Hepatocyte (in vitro differentiated cells): Measurements from ENCODE around the gene DHRS3. TPM values are rescaled to one million over a fixed set of nuclear protein-coding genes. Genes with fewer than 3 reads are reported as not detected.

ENCODE experiments used
- DNase-seq: peaks from one replicate; pipeline ENCODE4 v3.0.0-alpha.2; 2016; ENCODE audit warnings: low spot score
- H2AFZ ChIP-seq: fragments of 200-600 bp; sonication (generic); 2 replicates; pipeline ENCODE4 v1.6.0; 2016; ENCODE audit warnings: antibody characterized with exemption, mild to moderate bottlenecking
- H3K27ac ChIP-seq: fragments of 200-600 bp; sonication (generic); 2 replicates; pipeline ENCODE4 v1.5.1; 2016; ENCODE audit warnings: mild to moderate bottlenecking
- H3K27me3 ChIP-seq: fragments of 200-600 bp; sonication (generic); 2 replicates; pipeline ENCODE4 v1.6.1; 2016
- H3K36me3 ChIP-seq: fragments of 200-600 bp; sonication (generic); replicated peaks from 2 replicates; pipeline ENCODE4 v1.5.1; 2016; ENCODE audit warnings: low read depth; ENCODE audit not compliant: insufficient read depth
- H3K4me1 ChIP-seq: fragments of 200-600 bp; sonication (generic); 2 replicates; pipeline ENCODE4 v1.5.1; 2016; ENCODE audit warnings: mild to moderate bottlenecking, moderate library complexity; ENCODE audit not compliant: insufficient read depth
- H3K4me2 ChIP-seq: fragments of 200-600 bp; sonication (generic); 2 replicates; pipeline ENCODE4 v1.6.0; 2016
- H3K4me3 ChIP-seq: fragments of 200-600 bp; sonication (generic); 2 replicates; pipeline ENCODE4 v1.5.1; 2016; ENCODE audit warnings: mild to moderate bottlenecking
- H3K79me2 ChIP-seq: fragments of 200-600 bp; sonication (generic); 2 replicates; pipeline ENCODE4 v1.6.0; 2017; ENCODE audit warnings: mild to moderate bottlenecking
- H3K9me2 ChIP-seq: fragments of 200-600 bp; sonication (generic); replicated peaks from 2 replicates; pipeline ENCODE4 v1.6.0; 2017; ENCODE audit warnings: mild to moderate bottlenecking; ENCODE audit not compliant: insufficient read depth
- H3K9me3 ChIP-seq: fragments of 200-600 bp; sonication (generic); 2 replicates; pipeline ENCODE4 v1.5.1; 2016; ENCODE audit warnings: low read depth, mild to moderate bottlenecking
- H4K20me1 ChIP-seq: fragments of 200-600 bp; sonication (generic); 2 replicates; pipeline ENCODE4 v1.6.0; 2016; ENCODE audit warnings: mild to moderate bottlenecking; ENCODE audit not compliant: insufficient read depth, poor library complexity, severe bottlenecking
- EZH2 ChIP-seq: fragments of 200-600 bp; sonication (generic); IDR thresholded peaks from 2 replicates; pipeline ENCODE4 v1.6.1; 2016; ENCODE audit warnings: antibody characterized with exemption, mild to moderate bottlenecking, borderline replicate concordance
- EZH2phosphoT487 ChIP-seq: fragments of 200-600 bp; sonication (generic); IDR thresholded peaks from one replicate; pipeline ENCODE4 v1.6.1; 2018; ENCODE audit warnings: antibody characterized with exemption, mild to moderate bottlenecking, low read depth, moderate library complexity; ENCODE audit not compliant: unreplicated experiment, severe bottlenecking
- WGBS: methylation state at CpG from one replicate; pipeline ENCODE4 v1.1.6; 2016; ENCODE audit warnings: low lambda C conversion rate; ENCODE audit errors: missing lambda C conversion rate; 5-methylcytosine and 5-hydroxymethylcytosine counted together
- polyA plus RNA-seq: library from polyadenylated mRNA; unstranded; fragments of >200 nt; fragmentation: Nextera tagmentation; extraction: Ambion mirVana; gene quantifications from 2 replicates; pipeline ENCODE4 v1.2.1, GENCODE V29; 2016
- total RNA-seq: library from RNA; depleted of rRNA; stranded (reverse); fragments of >200 nt; gene quantifications from 2 replicates; pipeline ENCODE4 v1.2.3, GENCODE V29; 2014
- TF ChIP-seq, protein P1 (sequence below): fragments of 200-600 bp; sonication (generic); IDR thresholded peaks from 2 replicates; pipeline ENCODE4 v1.5.1; 2016; ENCODE audit warnings: antibody characterized with exemption, mild to moderate bottlenecking; ENCODE audit not compliant: poor library complexity

DHRS3 gene
- total and polyA plus RNA-seq, 2 experiments from 2014 or later, result 75.9 to 103 TPM

DNA sequence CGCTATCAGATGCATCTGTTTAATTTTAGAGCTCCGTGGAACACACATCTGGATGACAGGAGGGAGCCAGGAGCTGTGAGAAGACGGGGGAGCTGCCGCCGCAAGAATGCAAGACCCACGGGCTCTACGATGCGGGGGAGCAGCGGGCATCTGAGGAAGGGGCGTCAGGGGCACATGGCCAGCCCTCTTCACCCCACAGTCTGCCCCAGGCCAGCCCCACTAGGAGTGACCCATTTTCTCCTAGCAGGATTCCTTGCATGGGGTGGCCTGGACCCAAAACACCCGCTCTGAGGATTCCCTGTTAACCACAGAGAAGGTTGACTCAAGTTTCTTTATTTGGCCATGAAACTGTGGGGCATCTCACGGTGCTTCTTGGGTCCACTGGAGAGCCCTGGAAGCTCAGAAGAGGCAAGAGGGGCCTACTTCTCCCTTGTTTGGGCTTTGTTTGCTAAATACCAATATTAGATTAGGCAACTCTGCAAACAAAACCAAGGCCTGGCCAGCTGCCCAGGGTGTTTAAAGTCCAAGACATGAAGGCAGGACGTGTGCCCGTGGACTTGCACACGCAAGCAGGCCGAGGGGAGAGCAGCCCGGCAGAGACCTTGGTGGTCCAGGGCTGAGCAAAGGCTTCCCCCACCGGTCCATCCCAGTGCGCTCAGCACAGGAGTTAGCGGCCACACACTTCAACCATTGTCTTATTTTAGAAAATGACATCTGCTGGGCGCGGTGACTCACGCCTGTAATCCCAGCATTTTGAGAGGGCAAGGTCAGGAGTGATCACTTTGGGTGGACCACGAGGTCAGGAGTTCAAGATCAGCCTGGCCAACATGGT lies 89.8 kb downstream of the DHRS3 start:
- peak; percentile 84 for DNase-seq

DNA sequence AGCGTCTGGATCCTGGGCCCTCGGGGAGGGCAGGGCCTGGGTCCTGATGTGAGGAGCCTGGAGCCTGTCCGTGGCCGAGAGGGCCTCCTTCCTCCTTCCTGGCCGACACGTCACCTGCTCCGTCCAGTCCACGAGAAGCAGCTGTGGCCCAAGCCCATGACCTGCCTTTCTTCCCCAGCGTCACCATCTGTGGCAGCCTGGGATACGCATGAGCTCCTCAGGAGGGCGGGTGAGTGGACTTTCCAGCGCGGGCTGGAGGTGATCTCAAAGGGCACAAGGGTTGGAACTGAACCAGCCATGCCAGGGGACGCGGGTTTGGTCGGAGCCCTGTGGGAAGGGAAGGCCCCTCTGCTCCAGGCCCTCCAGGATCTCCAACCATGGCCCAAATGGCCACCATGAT lies 90.4 kb downstream of the DHRS3 start:
- peak overlapping the region; percentile 81 for H3K27ac ChIP-seq

More for the DNA sequence above, 89.8 kb downstream of the DHRS3 start:
- no peak overlapping the region for H2AFZ ChIP-seq
- peaks cover 31% of the 10 kb centered on the region for H3K4me1 ChIP-seq
- peak overlapping the region; percentile 81 for H3K27ac ChIP-seq
- TF ChIP-seq, protein P1, sequence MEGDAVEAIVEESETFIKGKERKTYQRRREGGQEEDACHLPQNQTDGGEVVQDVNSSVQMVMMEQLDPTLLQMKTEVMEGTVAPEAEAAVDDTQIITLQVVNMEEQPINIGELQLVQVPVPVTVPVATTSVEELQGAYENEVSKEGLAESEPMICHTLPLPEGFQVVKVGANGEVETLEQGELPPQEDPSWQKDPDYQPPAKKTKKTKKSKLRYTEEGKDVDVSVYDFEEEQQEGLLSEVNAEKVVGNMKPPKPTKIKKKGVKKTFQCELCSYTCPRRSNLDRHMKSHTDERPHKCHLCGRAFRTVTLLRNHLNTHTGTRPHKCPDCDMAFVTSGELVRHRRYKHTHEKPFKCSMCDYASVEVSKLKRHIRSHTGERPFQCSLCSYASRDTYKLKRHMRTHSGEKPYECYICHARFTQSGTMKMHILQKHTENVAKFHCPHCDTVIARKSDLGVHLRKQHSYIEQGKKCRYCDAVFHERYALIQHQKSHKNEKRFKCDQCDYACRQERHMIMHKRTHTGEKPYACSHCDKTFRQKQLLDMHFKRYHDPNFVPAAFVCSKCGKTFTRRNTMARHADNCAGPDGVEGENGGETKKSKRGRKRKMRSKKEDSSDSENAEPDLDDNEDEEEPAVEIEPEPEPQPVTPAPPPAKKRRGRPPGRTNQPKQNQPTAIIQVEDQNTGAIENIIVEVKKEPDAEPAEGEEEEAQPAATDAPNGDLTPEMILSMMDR, result no peak
- TF ChIP-seq EZH2phosphoT487, result no peak
- TF ChIP-seq EZH2, result no peak
- peak overlapping the region; percentile 49 for H3K4me2 ChIP-seq
- H3K79me2 ChIP-seq, result no peaks in the 10 kb centered on the region
- H3K36me3 ChIP-seq, result no peaks in the 10 kb centered on the region
- H3K9me2 ChIP-seq, result no peaks in the 10 kb centered on the region
- WGBS, result 69% methylated on average over 24 of the region's 24 CpGs
- H3K27me3 ChIP-seq, result no peaks in the 10 kb centered on the region
- no peaks in the 10 kb centered on the region for H4K20me1 ChIP-seq
- H3K9me3 ChIP-seq, result no peaks in the 10 kb centered on the region
- no peak overlapping the region for H3K4me3 ChIP-seq

DNA sequence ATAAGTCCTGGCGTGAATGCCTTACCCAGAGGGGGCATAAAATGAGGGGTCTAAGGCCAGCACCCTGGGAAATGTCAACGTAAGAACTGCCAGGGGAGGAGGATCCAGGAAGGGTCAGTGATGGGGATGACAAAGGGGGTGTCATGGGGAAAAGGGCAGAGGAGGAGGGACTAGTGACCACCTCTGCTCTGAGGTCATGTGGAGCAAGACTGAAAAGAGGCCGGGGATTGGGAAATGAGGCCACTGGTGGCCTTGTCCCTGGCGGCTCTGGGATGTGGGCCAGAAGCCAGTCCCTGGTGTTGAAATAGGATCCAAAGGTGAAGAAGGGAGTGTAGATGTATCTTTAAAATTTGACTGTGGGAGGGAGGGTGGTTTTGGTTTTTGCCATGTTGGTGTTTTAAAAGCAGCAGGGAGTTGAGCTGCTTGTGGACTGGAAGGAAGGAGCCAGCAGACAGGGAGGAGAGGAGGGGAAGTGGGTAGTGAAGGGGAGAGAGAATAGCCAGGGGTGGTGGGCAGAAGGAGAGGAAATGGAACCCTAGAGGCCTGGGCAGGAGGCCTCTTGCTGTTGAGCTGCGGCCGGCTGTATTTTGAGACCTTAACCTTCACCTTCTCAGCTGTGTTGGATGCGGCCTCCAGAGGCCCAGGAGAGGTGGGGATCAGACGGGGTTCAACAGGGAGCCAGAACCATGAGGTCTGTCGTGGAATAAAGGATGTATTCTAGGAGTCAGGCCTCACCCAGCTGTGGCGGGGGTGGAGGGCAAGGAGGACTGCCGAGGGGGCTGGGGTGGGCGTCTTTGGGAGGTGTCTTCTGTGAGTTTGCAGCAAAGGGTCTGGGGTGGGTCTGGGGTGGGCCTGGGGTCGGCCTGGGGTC lies 92.5 kb downstream of the DHRS3 start:
- WGBS, result 79% methylated on average over 13 of the region's 13 CpGs
- TF ChIP-seq EZH2phosphoT487, result no peak
- TF ChIP-seq, protein P1, result no peak
- TF ChIP-seq EZH2, result no peak
- DNase-seq, result peak; percentile 57

More for the DNA sequence above, 90.4 kb downstream of the DHRS3 start:
- Histone ChIP-seq H2AFZ (no peak overlapping the region), H3K36me3 (no peaks in the 10 kb centered on the region), H3K27me3 (no peaks in the 10 kb centered on the region), H3K4me1 (peaks cover 31% of the 10 kb centered on the region), H3K9me2 (no peaks in the 10 kb centered on the region), H3K9me3 (no peaks in the 10 kb centered on the region), H4K20me1 (no peaks in the 10 kb centered on the region), H3K4me2 (no peak overlapping the region), H3K79me2 (no peaks in the 10 kb centered on the region), H3K4me3 (no peak overlapping the region)
- 97% methylated on average over 16 of the region's 16 CpGs for WGBS
- DNase-seq, result no peak
- TF ChIP-seq EZH2phosphoT487 (no peak), EZH2 (no peak)
- TF ChIP-seq, protein P1, result no peak

More for the DNA sequence above, 92.5 kb downstream of the DHRS3 start:
- Histone ChIP-seq H3K9me2 (no peaks in the 10 kb centered on the region), H3K4me2 (no peak overlapping the region), H3K27me3 (no peaks in the 10 kb centered on the region), H3K4me3 (no peak overlapping the region), H3K9me3 (no peaks in the 10 kb centered on the region), H2AFZ (no peak overlapping the region), H3K79me2 (no peaks in the 10 kb centered on the region), H4K20me1 (no peaks in the 10 kb centered on the region), H3K27ac (no peak overlapping the region), H3K36me3 (no peaks in the 10 kb centered on the region), H3K4me1 (peaks cover 43% of the 10 kb centered on the region)
